Osteoblast (primary cell): ENCODE data around the gene DPF3. TPM values are rescaled to one million over a fixed set of nuclear protein-coding genes. Genes with fewer than 3 reads are reported as not detected.
A peak's percentile ranks its signal among the peaks of the same experiment; 100 is the strongest.

Source experiments
- DNase-seq: peaks from one replicate; pipeline ENCODE4 v3.0.0; 2011; ENCODE audit warnings: low spot score, mixed read lengths; ENCODE audit not compliant: insufficient read length; ENCODE audit errors: missing footprints
- H2AFZ ChIP-seq: 2 replicates; pipeline ENCODE4 v1.6.0; 2011; ENCODE audit warnings: mild to moderate bottlenecking, low read length
- H3K27ac ChIP-seq: 2 replicates; pipeline ENCODE4 v1.5.1; 2011; ENCODE audit warnings: mild to moderate bottlenecking, low read depth, low read length, moderate library complexity
- H3K27me3 ChIP-seq: 2 replicates; pipeline ENCODE4 v1.6.0; 2012; ENCODE audit warnings: mild to moderate bottlenecking, control low read depth, inconsistent platforms, low read length, moderate library complexity; ENCODE audit not compliant: insufficient read depth
- H3K36me3 ChIP-seq: 2 replicates; pipeline ENCODE4 v1.5.1; 2011; ENCODE audit warnings: mild to moderate bottlenecking, low read length, control low read depth, moderate library complexity; ENCODE audit not compliant: insufficient read depth
- H3K4me1 ChIP-seq: 2 replicates; pipeline ENCODE4 v1.5.1; 2011; ENCODE audit warnings: mild to moderate bottlenecking, low read length, control low read depth, moderate library complexity; ENCODE audit not compliant: insufficient read depth
- H3K4me2 ChIP-seq: 2 replicates; pipeline ENCODE4 v1.6.0; 2011; ENCODE audit warnings: mild to moderate bottlenecking, low read length; ENCODE audit not compliant: insufficient read depth
- H3K4me3 ChIP-seq: fragments of 200-600 bp; sonication (generic); 3 replicates; pipeline ENCODE4 v1.5.1; 2012; ENCODE audit warnings: mild to moderate bottlenecking, low read length, inconsistent platforms; ENCODE audit not compliant: insufficient read depth
- H3K79me2 ChIP-seq: 2 replicates; pipeline ENCODE4 v1.6.0; 2012; ENCODE audit warnings: mild to moderate bottlenecking, low read length, control low read depth, inconsistent platforms; ENCODE audit not compliant: insufficient read depth
- H3K9me3 ChIP-seq: 2 replicates; pipeline ENCODE4 v1.5.1; 2011; ENCODE audit warnings: low read depth, low read length, control low read depth
- H4K20me1 ChIP-seq: 2 replicates; pipeline ENCODE4 v1.6.0; 2012; ENCODE audit warnings: mild to moderate bottlenecking, low read length, control low read depth; ENCODE audit not compliant: insufficient read depth
- total RNA-seq: library from RNA; depleted of rRNA; stranded (reverse); fragments of >200 nt; gene quantifications from 2 replicates; pipeline ENCODE4 v1.2.3, GENCODE V29; 2012
- TF ChIP-seq, protein P1 (sequence below): IDR thresholded peaks from 2 replicates; pipeline ENCODE4 v1.5.1; 2011; ENCODE audit warnings: mild to moderate bottlenecking, low read depth, low read length, moderate library complexity; ENCODE audit errors: extremely low read depth

The DPF3 gene
- total RNA-seq, 1 donor = 1.8 TPM

DNA sequence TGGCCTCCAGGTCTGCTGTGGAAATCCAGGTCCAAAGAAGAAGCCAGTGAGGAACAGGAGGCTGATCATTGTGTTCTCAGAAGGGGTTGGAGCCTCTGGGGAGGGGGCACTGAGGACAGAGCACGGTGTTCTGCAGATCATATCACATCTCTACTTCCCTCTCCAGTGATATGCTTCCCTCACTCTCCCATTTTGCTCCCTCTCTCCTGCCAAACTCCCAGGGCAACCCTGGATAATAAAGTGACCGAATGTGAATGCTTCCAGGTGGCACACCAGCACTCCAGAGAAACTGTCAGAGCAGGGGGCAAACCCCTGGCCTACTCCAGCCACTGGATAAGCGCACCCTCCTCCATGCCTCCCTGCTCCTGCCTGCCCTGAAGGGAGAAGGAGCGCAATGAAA, 57.8 kb downstream of the DPF3 start:
- H2AFZ ChIP-seq = no peak overlapping the region
- TF ChIP-seq, protein P1, sequence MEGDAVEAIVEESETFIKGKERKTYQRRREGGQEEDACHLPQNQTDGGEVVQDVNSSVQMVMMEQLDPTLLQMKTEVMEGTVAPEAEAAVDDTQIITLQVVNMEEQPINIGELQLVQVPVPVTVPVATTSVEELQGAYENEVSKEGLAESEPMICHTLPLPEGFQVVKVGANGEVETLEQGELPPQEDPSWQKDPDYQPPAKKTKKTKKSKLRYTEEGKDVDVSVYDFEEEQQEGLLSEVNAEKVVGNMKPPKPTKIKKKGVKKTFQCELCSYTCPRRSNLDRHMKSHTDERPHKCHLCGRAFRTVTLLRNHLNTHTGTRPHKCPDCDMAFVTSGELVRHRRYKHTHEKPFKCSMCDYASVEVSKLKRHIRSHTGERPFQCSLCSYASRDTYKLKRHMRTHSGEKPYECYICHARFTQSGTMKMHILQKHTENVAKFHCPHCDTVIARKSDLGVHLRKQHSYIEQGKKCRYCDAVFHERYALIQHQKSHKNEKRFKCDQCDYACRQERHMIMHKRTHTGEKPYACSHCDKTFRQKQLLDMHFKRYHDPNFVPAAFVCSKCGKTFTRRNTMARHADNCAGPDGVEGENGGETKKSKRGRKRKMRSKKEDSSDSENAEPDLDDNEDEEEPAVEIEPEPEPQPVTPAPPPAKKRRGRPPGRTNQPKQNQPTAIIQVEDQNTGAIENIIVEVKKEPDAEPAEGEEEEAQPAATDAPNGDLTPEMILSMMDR = no peak
- H3K4me2 ChIP-seq = no peak overlapping the region
- H3K27ac ChIP-seq = no peak overlapping the region
- no peak overlapping the region for H3K4me3 ChIP-seq
- H3K9me3 ChIP-seq = no peaks in the 10 kb centered on the region
- H3K4me1 ChIP-seq = peaks cover 3% of the 10 kb centered on the region
- no peaks in the 10 kb centered on the region for H3K36me3 ChIP-seq
- H3K27me3 ChIP-seq = no peaks in the 10 kb centered on the region
- DNase-seq = no peak
- no peaks in the 10 kb centered on the region for H3K79me2 ChIP-seq
- no peaks in the 10 kb centered on the region for H4K20me1 ChIP-seq

DNA sequence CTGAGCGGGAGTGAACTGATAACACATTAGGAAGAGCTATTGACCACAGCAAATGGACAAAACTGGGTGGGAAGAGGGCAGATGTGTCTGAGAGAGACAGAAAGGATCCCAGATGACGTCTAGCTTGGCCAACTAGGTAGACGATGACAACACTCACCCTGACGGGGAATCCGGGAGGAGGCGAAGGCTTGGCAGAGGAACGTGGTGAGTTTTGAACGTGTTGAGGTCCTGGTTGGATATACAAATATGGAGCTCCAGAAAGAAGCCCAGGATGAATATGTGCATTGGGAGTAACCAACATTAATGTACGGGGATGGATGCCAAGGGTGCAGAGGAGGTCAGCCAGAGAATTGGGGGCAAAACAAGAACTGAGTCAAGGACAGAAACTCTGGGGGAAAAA, 60.7 kb downstream of the DPF3 start:
- no peak overlapping the region for H3K27ac ChIP-seq
- no peak for DNase-seq
- TF ChIP-seq, protein P1 = no peak
- no peaks in the 10 kb centered on the region for H3K9me3 ChIP-seq
- H3K4me3 ChIP-seq = no peak overlapping the region
- H3K79me2 ChIP-seq = no peaks in the 10 kb centered on the region
- no peak overlapping the region for H2AFZ ChIP-seq
- H3K4me1 ChIP-seq = peaks cover 3% of the 10 kb centered on the region
- no peak overlapping the region for H3K4me2 ChIP-seq
- no peaks in the 10 kb centered on the region for H4K20me1 ChIP-seq
- no peaks in the 10 kb centered on the region for H3K27me3 ChIP-seq
- no peaks in the 10 kb centered on the region for H3K36me3 ChIP-seq

DNA sequence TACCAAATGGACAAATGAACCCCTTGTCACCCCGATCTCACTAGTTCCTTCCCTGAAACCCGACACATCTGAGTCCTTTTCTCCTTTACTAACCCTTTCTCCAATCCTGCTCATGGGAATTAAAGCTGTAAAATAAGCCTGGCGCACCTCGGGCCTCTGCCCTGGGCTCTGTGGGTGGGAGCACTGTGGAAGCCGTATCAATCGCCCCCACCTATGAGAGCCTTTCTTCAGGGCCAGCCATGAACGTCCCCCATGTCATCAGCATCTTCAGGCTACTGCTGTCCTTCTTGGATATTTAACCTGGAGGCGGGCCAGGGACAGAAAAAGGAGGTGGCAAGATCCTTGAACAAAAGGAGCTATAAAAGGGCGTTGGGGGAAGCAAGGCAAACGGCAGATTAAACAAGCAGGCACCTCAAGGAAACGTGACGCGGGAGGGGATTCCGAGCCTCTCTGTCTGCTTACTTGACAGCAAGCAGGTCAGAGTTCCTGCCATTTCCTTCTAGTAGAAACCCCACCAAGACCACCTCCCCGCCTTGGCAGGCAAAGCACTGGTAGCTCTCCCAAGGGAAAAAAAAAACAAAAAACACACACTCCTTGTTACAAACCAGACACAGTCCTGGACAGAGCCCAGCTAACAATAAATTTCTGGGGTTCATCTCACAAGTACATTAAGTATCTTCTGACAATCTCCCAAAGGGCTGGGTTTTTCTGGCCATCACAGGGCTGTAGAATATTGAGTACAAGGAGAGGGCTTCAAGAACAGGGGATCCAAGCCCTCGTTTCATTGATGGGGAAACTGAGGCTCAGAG, 62.9 kb downstream of the DPF3 start:
- no peaks in the 10 kb centered on the region for H3K27me3 ChIP-seq
- no peak overlapping the region for H3K4me3 ChIP-seq
- H3K36me3 ChIP-seq = no peaks in the 10 kb centered on the region
- TF ChIP-seq, protein P1 = no peak
- no peaks in the 10 kb centered on the region for H3K79me2 ChIP-seq
- H2AFZ ChIP-seq = peak overlapping the region; percentile 8
- H3K4me1 ChIP-seq = peaks cover 3% of the 10 kb centered on the region
- H3K4me2 ChIP-seq = no peak overlapping the region
- no peak overlapping the region for H3K27ac ChIP-seq
- H3K9me3 ChIP-seq = no peaks in the 10 kb centered on the region
- no peak for DNase-seq
- no peaks in the 10 kb centered on the region for H4K20me1 ChIP-seq

DNA sequence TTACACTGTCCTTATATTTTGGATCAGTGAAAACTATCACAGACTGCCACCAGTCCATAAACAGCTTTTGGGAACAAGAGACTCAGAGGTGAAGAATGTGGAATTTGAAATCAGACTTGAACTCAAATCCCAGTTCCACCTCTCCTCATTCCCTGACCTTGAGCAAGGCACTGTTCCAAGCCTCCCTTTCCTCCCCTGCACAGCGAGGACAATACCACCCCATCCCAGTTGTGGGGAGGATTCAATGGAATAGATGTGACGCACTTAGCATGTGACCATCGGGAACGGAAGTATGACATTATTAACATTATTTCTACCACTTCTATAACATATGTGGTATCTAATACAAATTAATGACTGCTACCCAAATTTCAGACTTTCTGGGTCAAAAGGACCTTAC, 63.5 kb downstream of the DPF3 start:
- Histone ChIP-seq H3K36me3 (no peaks in the 10 kb centered on the region), H3K4me3 (no peak overlapping the region), H4K20me1 (no peaks in the 10 kb centered on the region), H3K27me3 (no peaks in the 10 kb centered on the region), H3K79me2 (no peaks in the 10 kb centered on the region), H3K27ac (no peak overlapping the region), H3K4me2 (no peak overlapping the region), H3K9me3 (no peaks in the 10 kb centered on the region), H3K4me1 (peaks cover 3% of the 10 kb centered on the region), H2AFZ (peak overlapping the region; percentile 8)
- TF ChIP-seq, protein P1 = no peak
- DNase-seq = no peak
